ENCODE data around the gene NNMT.
"Not testable (repeated sequence)": the region's sequence is repeated elsewhere in the genome, so short reads cannot be mapped to it uniquely, and the experiment has no call there.

The NNMT gene

DNA sequence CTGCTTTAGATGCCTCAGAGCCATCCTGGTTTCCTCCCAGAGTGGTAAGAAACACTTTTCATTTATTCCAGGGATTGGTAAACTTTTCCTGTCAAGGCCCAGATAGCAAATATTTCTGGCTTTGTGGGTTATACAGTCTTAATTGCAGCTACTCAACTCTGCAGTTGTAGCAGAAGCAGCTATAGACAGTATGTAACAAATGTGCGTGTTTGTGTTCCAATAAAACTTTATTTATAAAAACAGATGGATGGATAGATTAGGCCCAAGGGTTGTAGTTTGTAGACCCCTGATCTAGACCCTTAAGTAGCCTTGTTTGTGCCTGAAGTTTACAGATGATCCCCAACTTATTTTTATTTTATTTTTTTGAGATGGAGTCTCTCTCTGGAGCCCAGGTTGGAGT lies 17.9 kb downstream of the NNMT start:
- DNase-seq = no peak

- DNase-seq = no peak
These were observed 19.7 kb downstream of the NNMT start for GRCh38 chr11:114315749-114316368.

- DNase-seq = no peak
These were observed 21.0 kb downstream of the NNMT start for GRCh38 chr11:114316980-114317786.

DNA sequence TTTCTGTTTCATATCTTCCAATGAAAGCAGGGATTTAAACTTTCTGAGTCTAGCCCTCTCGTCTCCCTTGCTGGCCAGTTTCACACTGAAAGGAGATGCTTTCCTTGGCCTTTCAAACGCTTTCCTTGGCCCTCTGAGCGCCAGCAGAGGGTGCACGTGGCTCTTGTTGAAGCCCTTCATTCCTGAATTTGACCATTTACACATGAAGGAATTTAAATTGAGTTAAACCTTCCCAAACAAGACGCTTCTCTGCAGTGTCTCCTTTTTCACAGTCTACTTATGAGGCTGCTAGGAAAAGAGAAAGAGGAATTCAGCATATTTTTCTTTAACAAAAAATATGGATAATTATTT lies 21.6 kb downstream of the NNMT start:
- no peak for DNase-seq

GRCh38 chr11:114318361-114318760 lies 22.2 kb downstream of the NNMT start:
- no peak for DNase-seq

GRCh38 chr11:114319716-114320328 lies 23.6 kb downstream of the NNMT start:
- no peak for DNase-seq

DNA sequence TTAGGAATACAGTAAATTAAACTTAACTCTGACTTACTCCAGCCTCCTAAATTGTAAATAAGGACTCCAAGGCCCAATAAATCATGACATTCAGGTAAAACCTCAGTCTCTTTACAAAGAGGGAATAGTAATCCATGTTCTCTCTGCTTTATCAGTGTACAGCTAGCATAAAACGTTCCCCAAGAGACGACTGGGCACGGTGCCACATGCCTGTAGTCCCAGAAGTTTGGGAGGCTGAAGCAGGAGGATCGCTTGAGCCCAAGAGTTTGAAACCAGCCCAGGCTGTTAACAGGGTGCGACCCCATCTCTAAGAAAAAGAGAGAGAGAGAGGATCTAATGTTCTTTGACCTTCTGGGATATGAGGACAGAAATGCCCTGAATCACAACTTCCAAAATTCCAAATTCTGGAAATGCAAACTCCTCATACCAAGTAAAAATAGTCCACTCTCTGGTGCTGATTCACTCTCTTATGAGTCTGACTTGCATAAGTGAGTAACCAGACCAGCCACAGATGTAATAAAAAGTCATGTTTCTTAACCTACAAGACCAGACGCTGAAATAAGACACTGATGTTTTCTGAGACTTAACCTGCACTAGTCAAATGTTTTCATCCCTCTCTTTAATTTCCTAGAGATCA lies 25.5 kb downstream of the NNMT start:
- no peak for DNase-seq

DNA sequence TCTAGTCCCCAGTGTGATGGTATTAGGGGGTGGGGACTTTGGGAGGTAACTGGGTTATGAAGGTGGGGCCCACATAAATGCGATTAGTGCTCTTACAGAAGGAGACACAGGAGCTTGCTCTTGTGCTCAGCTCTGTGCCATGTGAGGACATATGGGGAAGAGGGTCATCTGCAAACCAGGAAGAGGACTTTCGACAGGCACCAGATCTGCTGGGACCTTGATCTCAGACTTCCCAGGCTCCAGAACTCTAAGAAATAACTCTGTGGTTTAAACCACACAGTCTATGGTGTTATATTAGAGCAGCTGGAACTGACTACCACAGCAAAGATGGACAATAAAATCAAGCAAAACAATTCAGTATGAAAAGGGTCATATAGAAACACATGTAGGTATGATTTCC lies 26.7 kb downstream of the NNMT start:
- no peak for DNase-seq

DNA sequence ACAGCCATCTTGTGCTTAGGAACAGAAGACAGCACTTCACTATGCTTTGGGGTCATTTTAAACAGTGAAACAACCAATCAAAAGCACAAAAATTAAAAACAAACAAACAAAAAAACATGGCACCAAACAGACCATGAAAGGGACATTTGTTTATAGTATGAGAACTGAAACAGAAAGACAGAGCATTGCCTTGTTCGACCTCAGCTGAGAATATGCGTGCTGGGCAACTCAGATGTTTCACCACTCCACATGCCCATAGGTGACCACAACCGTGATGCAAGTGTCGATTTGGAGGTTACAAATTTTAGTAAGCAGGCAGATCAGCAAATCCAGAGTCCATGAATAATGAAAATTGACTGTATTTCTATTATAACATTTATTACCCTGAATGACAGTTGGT lies 30.0 kb downstream of the NNMT start:
- DNase-seq = no peak

DNA sequence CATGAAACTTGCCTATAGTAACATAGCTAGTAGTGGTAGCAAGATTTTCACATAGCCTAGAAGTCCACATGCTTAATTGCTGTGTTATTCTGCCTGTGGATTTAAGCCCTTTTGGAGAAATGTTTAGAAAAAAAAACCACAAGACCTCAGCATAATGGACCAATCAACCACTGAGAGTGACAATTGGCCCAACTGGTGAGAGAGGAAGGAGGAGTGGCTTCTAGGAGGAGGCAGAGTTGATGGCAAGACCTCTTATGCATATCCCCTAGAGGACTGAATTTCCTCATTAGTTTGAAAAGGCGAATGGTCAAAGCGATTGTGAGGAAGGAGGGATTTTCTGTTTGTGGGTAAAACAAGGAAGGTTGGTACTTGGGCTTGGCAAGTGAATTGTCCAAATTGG lies 30.6 kb downstream of the NNMT start:
- DNase-seq = no peak

- DNase-seq = no peak
These were observed 34.2 kb downstream of the NNMT start for GRCh38 chr11:114330373-114330772.

DNA sequence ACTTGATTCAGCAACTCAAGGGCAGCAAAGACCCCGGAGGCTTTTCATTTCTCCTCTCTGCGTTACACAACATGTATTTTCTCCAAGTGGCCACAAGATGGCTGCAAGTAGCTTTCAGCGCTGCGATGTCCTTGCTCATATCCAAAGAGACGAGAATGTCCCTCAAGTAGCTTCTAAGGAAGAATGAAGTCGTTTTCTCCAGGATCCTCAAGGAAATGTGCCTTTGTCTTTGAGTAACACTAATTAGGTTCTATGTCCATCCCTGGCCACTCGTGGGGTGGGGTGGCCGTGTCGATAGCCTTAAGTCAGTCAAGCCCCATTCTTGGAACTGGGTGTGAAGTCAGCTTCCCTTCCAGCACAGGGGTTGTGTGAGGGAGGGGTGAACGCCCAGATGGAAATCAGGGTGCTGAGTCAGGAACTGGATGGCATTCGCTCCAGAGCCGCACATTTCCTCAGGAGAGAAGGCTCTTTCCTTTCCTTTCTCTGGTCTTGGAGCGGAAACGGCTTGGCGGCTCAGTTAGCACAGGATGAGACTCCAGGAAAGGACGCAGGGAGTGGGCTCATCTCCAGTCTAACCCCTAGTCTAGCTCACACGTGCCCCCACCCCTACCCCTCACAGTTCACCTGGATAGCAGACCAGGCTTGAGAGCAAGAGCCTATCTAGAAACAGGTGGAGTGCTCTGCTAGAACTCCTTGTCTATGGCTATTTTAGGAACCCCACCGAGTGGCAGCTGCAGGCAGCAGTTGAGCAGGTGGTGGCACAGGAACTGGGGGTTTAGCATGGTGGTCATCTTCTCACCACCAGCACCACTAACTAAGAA lies 44.3 kb downstream of the NNMT start:
- DNase-seq = peak; percentile 29

DNA sequence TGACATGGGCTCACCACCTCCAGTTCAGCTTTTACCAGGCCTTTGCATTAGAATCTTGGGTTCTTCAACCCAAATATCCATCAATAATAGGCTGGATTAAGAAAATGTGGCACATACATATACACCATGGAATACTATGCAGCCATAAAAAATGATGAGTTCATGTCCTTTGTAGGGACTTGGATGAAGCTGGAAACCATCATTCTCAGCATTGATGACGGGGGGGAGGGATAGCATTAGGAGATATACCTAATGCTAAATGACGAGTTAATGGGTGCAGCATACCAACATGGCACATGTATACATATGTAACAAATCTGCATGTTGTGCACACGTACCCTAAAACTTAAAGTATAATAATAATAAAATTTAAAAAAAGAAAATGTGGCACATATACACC lies 45.5 kb downstream of the NNMT start:
- not testable (repeated sequence) for DNase-seq

- DNase-seq = no peak
These were observed 46.3 kb downstream of the NNMT start for GRCh38 chr11:114342476-114342875.

- no peak for DNase-seq
These were observed 46.8 kb downstream of the NNMT start for GRCh38 chr11:114343020-114343419.

DNA sequence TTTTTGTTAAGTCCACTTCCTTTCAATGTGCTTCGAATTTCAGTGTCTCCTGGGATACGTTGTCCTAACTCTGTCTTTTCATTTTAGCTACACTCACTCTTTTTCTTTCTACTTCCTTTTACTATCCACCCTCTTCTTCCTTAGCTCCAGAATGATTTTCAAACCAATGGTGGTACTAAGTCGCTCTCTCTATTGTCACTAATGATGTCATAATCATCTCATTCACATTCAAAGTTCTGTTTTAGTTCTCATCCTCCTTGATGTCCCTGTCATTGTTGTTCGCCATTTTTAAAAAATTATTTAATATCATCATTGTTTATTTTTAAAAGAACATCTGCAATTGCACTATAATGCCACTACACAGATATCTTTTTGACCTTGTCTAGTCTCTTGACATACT lies 47.3 kb downstream of the NNMT start:
- DNase-seq = no peak

GRCh38 chr11:114344494-114344893 lies 48.3 kb downstream of the NNMT start:
- DNase-seq = no peak

- DNase-seq = no peak
These were observed 49.5 kb downstream of the NNMT start for GRCh38 chr11:114345575-114346222.

DNA sequence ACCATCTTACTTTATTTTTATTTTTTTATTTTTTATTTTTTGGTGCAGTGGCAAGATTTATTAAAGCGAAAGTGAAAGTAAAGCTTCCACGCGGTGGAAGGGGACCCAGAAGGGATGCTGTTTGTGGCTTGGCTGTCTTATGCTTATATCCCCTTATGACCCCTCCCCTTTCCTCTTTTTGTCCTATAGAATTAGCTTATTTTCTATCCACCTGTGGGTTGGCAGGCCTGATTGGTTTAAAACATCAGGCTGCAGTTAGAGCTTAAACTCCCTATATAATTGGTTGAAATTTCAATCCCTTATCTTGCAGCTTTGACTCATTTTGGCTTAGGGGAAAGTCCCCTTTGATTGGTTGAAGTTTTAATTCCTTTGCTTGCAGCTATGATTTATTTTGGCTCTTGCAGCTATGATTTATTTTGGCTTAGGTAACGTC lies 50.5 kb downstream of the NNMT start:
- DNase-seq = no peak

- no peak for DNase-seq
These were observed 52.3 kb downstream of the NNMT start for GRCh38 chr11:114348200-114349191.

DNA sequence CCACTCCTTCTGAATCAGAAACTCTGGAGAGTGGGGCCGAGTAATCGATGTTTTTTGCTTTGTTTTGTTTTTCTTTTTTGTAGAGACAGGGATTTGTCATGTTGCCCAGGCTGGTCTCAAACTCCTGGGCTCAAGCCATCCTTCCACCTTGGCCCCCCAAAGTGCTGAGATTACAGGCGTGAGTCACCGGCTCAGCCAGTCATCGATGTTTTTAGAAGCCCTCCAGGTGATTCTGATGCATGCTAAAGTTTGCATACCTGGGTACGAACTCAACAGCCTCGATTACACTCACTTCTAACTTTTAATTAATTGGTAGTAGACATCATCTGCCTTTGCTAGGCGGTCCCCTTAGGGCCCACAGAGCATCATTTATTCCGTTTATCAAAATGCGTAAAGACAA lies 53.8 kb downstream of the NNMT start:
- DNase-seq = no peak

Measured in NCI-H2107 (cell line).